Measurements from ENCODE around the gene FOXF1.

Gene FOXF1

GRCh38 chr16:86494039-86494564 lies 16.2 kb upstream of the FOXF1 start:
- no peak for DNase-seq

GRCh38 chr16:86494565-86495356 lies 15.6 kb upstream of the FOXF1 start:
- no peak for DNase-seq

GRCh38 chr16:86495357-86495701 lies 15.0 kb upstream of the FOXF1 start:
- DNase-seq, result no peak

- DNase-seq, result no peak
Observed at GRCh38 chr16:86495756-86496261, 14.5 kb upstream of the FOXF1 start.

- DNase-seq, result no peak
Observed at GRCh38 chr16:86496262-86496928, 13.9 kb upstream of the FOXF1 start.

GRCh38 chr16:86496929-86497461 lies 13.3 kb upstream of the FOXF1 start:
- DNase-seq, result no peak

GRCh38 chr16:86497551-86498021 lies 12.7 kb upstream of the FOXF1 start:
- no peak for DNase-seq

- DNase-seq, result no peak
Observed at GRCh38 chr16:86498155-86498670, 12.1 kb upstream of the FOXF1 start.

- DNase-seq, result no peak
Observed at GRCh38 chr16:86498671-86499439, 11.5 kb upstream of the FOXF1 start.

GRCh38 chr16:86499440-86499786 lies 10.9 kb upstream of the FOXF1 start:
- no peak for DNase-seq

GRCh38 chr16:86499889-86500707 lies 10.2 kb upstream of the FOXF1 start:
- no peak for DNase-seq

GRCh38 chr16:86500708-86501510 lies 9.4 kb upstream of the FOXF1 start:
- DNase-seq, result no peak

- no peak for DNase-seq
Observed at GRCh38 chr16:86501989-86502855, 8.1 kb upstream of the FOXF1 start.

GRCh38 chr16:86502856-86503748 lies 7.2 kb upstream of the FOXF1 start:
- DNase-seq, result no peak

GRCh38 chr16:86503830-86504229 lies 6.5 kb upstream of the FOXF1 start:
- DNase-seq, result no peak

- no peak for DNase-seq
Observed at GRCh38 chr16:86504315-86505184, 5.8 kb upstream of the FOXF1 start.

- no peak for DNase-seq
Observed at GRCh38 chr16:86505185-86505898, 5.0 kb upstream of the FOXF1 start.

Measured in GOT3 (cell line).